Fibroblast of lung (primary cell): Measurements from ENCODE around the gene TMEM72.

Source experiments
- EZH2 ChIP-seq: IDR thresholded peaks from 2 replicates; pipeline ENCODE4 v1.5.1; 2012; ENCODE audit warnings: low read length, control low read depth, mild to moderate bottlenecking; ENCODE audit errors: missing control alignments
- TF ChIP-seq, protein P1 (sequence below), 2 donors: IDR thresholded peaks in 1 of 2; conservative IDR thresholded peaks in 1 of 2; 1 replicate in 1 of 2; 2 replicates in 1 of 2; pipeline ENCODE4 v1.5.1; 2011 to 2012; ENCODE audit warnings: low read length in 2 of 2, control low read depth in 1 of 2, inconsistent platforms in 1 of 2, low read depth in 1 of 2, mild to moderate bottlenecking in 1 of 2

DNA sequence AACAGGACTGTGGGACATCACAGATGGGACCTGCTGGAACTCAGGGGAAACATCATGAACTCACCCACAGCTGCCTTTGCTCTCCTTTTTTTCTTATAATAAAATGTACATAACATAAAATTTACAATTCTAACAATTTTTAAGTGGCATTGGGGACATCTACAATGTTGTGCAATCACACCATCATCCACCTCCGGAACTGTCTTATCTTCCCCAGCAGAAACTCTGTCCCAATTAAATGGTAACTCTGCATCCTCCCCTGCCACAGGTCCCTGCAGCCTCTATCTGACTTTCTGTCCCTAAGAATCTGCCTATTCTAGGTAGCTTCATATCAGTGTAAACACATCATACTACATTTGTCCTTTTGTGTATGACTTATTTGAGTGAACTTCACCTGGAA lies 19.4 kb upstream of the TMEM72 start:
- TF ChIP-seq, protein P1, sequence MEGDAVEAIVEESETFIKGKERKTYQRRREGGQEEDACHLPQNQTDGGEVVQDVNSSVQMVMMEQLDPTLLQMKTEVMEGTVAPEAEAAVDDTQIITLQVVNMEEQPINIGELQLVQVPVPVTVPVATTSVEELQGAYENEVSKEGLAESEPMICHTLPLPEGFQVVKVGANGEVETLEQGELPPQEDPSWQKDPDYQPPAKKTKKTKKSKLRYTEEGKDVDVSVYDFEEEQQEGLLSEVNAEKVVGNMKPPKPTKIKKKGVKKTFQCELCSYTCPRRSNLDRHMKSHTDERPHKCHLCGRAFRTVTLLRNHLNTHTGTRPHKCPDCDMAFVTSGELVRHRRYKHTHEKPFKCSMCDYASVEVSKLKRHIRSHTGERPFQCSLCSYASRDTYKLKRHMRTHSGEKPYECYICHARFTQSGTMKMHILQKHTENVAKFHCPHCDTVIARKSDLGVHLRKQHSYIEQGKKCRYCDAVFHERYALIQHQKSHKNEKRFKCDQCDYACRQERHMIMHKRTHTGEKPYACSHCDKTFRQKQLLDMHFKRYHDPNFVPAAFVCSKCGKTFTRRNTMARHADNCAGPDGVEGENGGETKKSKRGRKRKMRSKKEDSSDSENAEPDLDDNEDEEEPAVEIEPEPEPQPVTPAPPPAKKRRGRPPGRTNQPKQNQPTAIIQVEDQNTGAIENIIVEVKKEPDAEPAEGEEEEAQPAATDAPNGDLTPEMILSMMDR (conservative IDR thresholded peaks at IDR 0.05 in 1 of 2, IDR thresholded peaks at IDR 0.05 in 1 of 2; ENCODE audit: low read depth in 1 of 2, low read length in 2 of 2), result no peak
- no peak for TF ChIP-seq EZH2
